HG03432 (cell line): ENCODE measurements around the gene TBPL1.

Experiments used
- ATAC-seq: cut with Tn5 transposase; IDR thresholded peaks from one replicate; pipeline ENCODE4 v1.9.1; 2021; ENCODE audit warnings: mild to moderate bottlenecking, moderate library complexity; ENCODE audit not compliant: unreplicated experiment

The TBPL1 gene

GRCh38 chr6:134039116-134039515, 86.1 kb downstream of the TBPL1 start:
- no peak for ATAC-seq
